HG03469 (cell line): ENCODE measurements around the gene SERPINI1.
A peak's percentile ranks its signal among the peaks of the same experiment; 100 is the strongest.

ENCODE experiments used
- ATAC-seq: cut with Tn5 transposase; IDR thresholded peaks from one replicate; pipeline ENCODE4 v1.9.1; 2021; ENCODE audit warnings: mild to moderate bottlenecking, moderate library complexity, moderate number of reproducible peaks; ENCODE audit not compliant: unreplicated experiment

The SERPINI1 gene

GRCh38 chr3:167733961-167734497 is 1.5 kb upstream of the SERPINI1 start:
- ATAC-seq, result no peak

DNA sequence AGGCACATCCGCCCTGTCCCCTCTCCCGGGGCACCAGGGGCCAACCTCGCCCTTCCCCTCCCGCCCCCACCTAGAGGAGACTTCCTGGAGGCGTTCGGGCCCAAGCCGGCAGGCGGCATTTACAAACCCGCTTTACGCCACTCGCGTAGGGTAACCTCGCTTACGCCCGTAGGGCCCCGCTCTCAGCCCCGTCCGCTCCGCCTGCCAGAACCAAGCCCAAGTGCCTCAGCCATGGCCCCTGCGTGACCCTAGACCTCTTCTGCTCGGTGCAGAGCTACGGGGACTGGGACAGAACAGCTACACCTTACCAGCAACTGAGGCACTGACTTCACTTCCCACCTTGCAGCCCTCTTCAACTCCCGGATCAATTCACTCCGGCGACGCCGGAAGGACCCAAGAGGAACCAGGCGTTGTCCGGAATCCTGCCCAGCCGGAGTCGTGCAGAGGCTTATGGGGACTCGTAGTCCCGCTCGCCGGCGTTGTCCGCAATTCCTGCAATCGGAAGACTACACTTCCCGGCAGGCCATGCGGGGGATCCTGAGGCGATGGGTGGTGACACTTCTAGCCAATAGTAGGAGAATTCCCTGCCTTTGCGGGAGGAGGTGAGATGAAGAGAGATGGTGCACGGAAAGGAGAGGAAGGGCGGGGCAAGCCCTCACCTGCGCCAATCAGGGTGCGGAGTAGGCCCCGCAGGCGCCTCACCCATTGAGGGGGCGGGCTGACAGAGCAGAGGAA is 856 bp upstream of the SERPINI1 start, which contains the start of gene PDCD10:
Gene PDCD10, minus strand, starts transcription at position 395 of the 735 bp plus-strand sequence. CDS start 14,735 bp downstream, outside the sequence.
- ATAC-seq, result peak; percentile 88

GRCh38 chr3:167736264-167736787 is 805 bp downstream of the SERPINI1 start:
- ATAC-seq, result no peak

DNA sequence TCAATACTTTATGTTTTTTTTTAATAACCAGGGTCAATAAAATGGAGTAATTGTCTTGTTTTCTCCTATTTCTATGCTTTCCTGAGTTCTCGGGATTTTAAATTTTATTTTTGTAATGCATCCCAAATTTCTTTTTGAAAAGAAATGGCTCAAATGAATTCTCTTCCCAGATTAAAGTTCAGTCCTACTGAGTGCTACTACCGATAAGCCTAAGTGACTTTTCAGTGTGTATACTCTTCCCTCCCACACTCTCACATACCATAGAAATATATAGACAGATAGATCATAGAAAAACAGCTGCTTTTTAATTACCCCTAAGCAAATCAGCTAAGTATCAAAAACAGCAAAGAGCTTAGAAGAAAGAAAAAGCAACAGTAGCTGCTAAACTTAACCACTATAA is 1.5 kb downstream of the SERPINI1 start:
- ATAC-seq, result no peak

- ATAC-seq, result no peak
Observed at GRCh38 chr3:167738037-167738436, 2.5 kb downstream of the SERPINI1 start.

DNA sequence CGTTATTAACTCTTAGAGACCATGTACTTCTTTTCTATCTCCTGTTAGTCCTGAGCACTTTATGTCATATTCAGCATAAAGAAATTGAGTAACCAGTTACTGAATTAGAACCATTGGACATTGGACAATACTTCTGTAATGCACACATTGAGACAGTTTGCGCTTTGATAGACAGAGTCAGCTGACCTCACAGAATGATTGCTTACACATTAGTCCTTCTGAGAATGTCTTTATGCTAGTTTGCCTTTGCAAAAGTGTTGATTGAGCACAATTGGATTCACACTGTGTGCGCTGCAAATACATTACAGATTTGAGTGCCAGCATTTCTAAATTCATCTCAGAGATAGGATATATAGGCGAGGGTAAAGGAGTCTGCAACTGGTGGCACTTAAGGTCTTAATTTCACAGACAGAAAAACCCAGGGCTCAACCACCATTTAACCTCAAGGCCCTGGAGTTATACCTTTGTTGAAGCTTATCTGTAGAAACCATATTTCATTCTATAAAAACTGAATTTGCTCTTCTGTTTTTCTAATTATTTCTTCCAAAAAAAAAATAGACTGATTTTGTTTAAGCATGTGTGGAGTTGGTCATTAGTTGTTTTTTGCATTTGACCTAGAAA is 3.8 kb downstream of the SERPINI1 start:
- ATAC-seq, result no peak

DNA sequence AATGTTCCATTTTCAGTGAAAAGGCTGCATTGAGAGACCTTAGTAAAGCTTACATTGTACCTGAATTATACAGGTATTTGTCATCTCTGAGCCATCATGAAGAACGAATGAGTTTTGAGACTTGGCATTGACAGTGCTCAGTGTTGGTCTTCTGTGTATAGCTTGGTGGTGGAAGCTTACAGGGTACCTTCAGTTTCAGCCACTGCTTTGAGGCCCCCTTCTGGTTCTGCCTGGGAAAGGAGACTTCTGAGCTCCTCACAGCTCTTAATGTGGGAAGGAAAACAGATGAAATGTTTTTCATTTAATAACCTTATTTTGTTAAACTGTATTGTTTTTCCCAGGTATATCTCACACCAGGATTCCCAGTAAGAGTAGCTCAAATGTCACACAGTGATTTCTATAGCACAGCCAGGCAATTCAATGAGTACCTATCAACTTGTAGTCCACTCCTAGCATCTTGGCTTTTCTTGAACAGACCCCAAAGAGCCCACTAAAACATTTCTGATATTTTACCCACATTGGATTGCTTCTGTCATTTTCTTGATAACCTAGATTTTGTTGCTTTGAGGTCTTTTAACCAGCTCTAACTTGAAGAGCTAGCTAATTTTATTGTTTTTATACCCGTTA is 5.6 kb downstream of the SERPINI1 start:
- ATAC-seq, result peak; percentile 90

DNA sequence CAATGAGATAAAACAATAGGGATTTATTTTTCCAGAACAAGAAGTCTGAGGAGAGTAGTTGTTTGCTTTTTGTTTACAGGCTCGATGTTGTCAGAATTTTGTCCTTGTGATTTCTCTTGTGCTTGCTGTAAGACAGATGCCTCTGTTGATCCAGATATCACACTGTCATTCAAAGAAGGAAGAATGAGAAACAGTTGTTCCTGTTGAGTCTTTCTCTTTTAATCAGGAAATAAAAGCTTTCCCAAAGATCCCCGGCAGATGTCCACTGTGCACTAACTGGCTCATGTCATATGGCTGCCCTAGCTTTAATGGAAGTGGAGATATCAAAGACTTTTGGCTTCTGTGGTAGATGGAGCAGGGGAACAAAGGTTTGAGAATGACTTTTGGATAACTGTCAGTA is 6.8 kb downstream of the SERPINI1 start:
- no peak for ATAC-seq

DNA sequence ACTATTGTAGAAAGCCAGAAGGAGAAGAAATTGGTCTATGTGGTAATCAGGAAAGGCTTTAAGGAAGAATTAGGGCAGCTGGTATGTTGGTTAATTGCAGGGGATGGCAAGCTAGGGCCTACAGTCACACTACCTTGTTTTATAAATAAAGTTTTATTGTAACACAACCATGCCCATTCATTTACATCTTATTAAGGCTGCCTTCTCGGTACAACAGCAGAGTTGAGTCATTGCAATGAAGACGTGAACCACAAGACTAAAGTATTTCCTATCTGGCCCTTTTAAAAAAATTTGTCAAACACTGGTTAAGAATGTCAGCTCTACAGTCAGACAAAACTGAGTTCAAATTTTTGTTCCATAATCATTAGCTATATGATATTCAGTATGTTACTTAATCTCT is 8.3 kb downstream of the SERPINI1 start:
- no peak for ATAC-seq

- ATAC-seq, result no peak
Observed at GRCh38 chr3:167749209-167749608, 13.7 kb downstream of the SERPINI1 start.

- no peak for ATAC-seq
Observed at GRCh38 chr3:167749728-167750127, 14.2 kb downstream of the SERPINI1 start.

- peak; percentile 99 for ATAC-seq
Observed at GRCh38 chr3:167750272-167750971, 14.9 kb downstream of the SERPINI1 start.

GRCh38 chr3:167754049-167754448 is 18.5 kb downstream of the SERPINI1 start:
- no peak for ATAC-seq

DNA sequence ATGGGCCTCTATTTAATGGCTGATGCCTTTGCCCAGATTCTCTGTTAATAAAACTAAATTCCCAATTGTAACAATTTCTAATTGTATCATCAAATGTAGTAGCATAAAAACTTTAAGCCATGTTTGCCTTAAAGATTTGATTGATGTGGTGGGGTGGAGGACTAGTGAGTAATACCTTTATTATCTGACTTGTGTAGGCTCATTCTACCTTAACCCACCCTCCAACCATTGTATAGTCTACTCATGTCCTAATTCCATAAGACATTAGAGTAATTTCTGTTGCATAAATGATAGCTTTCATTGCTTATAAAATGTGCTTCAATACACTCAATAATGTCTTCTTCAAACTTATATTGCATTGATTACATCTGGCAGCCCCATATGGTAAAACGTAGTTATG is 25.8 kb downstream of the SERPINI1 start:
- no peak for ATAC-seq

DNA sequence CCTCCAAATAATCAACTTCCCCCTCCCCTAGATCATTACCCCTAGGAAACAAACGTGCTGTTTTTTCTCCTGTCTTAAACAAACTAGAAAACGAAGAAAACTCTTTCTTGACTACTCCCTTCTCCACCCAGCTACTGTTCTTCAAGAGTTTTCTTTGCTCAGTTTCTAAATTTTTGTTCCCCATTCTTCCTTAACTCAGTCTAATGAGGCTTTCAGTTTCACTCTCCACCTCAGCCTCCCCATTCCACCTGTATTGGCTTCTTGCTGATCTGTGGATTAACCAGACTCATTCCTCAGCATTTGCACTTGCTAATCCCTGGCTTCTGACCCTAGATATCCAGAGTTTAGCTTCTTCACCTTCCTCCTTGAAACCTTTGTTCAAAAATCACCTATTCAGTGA is 26.8 kb downstream of the SERPINI1 start:
- ATAC-seq, result peak; percentile 51

- peak; percentile 18 for ATAC-seq
Observed at GRCh38 chr3:167772992-167773391, 37.5 kb downstream of the SERPINI1 start.

DNA sequence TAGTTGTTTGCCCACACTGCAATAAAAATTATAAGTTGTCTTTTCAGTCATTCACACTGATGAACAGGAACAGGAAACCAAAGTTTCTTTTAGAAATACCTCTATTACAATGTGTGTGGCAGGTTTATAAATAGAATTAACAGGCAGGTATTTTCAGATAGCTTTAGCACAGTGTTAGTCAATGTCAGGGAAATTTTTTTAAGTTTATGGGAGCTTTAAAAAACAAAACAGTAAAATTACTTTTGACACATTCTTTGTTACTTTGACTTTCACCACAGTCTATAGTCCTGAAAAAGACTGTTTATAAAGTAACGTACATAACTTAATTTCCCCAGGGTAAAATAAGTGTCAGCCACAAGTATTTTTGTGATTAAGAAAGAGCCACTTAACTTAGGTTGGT is 38.1 kb downstream of the SERPINI1 start:
- ATAC-seq, result peak; percentile 81

GRCh38 chr3:167776066-167776685 is 40.7 kb downstream of the SERPINI1 start:
- no peak for ATAC-seq

DNA sequence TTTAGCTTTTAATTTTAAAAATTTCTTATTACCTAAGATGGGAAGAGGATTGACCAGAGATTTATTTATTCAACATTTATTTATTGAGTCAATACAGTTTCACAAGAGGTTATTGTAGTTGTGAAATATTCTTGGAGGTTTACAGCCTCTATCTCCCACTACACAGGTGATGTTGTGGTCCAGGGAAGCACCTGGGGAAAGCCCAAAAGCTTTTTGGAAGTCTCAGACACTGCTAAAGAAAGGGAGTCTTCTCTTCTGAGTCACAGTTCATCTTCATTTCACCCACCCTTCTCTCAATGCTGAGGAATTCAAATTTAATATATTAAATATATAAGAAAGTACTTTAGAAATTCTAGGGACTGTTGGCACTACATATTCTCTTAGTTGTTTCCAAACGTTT is 41.8 kb downstream of the SERPINI1 start:
- no peak for ATAC-seq

- no peak for ATAC-seq
Observed at GRCh38 chr3:167780214-167780883, 44.8 kb downstream of the SERPINI1 start.
